Spleen (tissue), 11 donors: ENCODE measurements around the gene GRID2. TPM values are rescaled to one million over a fixed set of nuclear protein-coding genes. Genes with fewer than 3 reads are reported as not detected.
"Not testable (repeated sequence)": the region's sequence is repeated elsewhere in the genome, so short reads cannot be mapped to it uniquely, and the experiment has no call there.

Source experiments
- DNase-seq: peaks from one replicate; pipeline ENCODE4 v3.0.0-alpha.2; 2020
- H3K27ac ChIP-seq, 8 donors: fragments of 200-600 bp; sonication (generic) in 7 of 8; 1 replicate in 4 of 8; 2 replicates in 4 of 8; pipeline versions ENCODE4 v1.5.0 to v1.8.0; 2016 to 2021; ENCODE audit warnings: inconsistent platforms in 4 of 8, mild to moderate bottlenecking in 4 of 8, moderate library complexity in 1 of 8
- H3K27me3 ChIP-seq, 7 donors: fragments of 200-600 bp; sonication (generic) in 6 of 7; replicated peaks in 1 of 7; 1 replicate in 4 of 7; 2 replicates in 3 of 7; pipeline versions ENCODE4 v1.5.0 to v1.8.0; 2016 to 2021; ENCODE audit warnings: inconsistent platforms in 3 of 7, mild to moderate bottlenecking in 1 of 7
- H3K36me3 ChIP-seq, 6 donors: fragments of 200-600 bp; sonication (generic) in 5 of 6; 1 replicate in 4 of 6; 2 replicates in 2 of 6; pipeline versions ENCODE4 v1.5.0 to v1.8.0; 2016 to 2021; ENCODE audit warnings: inconsistent platforms in 2 of 6
- H3K4me1 ChIP-seq, 6 donors: fragments of 200-600 bp; sonication (generic) in 5 of 6; 1 replicate in 3 of 6; 2 replicates in 3 of 6; pipeline versions ENCODE4 v1.5.0 to v1.8.0; 2016 to 2021; ENCODE audit warnings: inconsistent platforms in 3 of 6
- H3K4me3 ChIP-seq, 8 donors: fragments of 200-600 bp; sonication (generic) in 7 of 8; 1 replicate in 4 of 8; 2 replicates in 4 of 8; pipeline versions ENCODE4 v1.5.0 to v1.8.0; 2016 to 2021; ENCODE audit warnings: inconsistent platforms in 4 of 8, mild to moderate bottlenecking in 4 of 8, moderate library complexity in 2 of 8
- H3K9me3 ChIP-seq, 8 donors: fragments of 200-600 bp; sonication (generic) in 7 of 8; 1 replicate in 4 of 8; 2 replicates in 4 of 8; pipeline versions ENCODE4 v1.5.0 to v1.8.0; 2016 to 2021; ENCODE audit warnings: inconsistent platforms in 4 of 8
- CTCF ChIP-seq, 11 experiments: fragments of 200-600 bp in 7 of 11; fragments of 450-650 bp in 4 of 11; sonication (generic) in 4 of 11; IDR thresholded peaks in 8 of 11; conservative IDR thresholded peaks in 3 of 11; 1 replicate in 7 of 11; 2 replicates in 4 of 11; pipeline versions ENCODE4 v1.4.0 to v1.8.0; 2016 to 2021; ENCODE audit warnings: antibody characterized with exemption in 11 of 11, inconsistent platforms in 4 of 11, mild to moderate bottlenecking in 1 of 11
- POLR2A ChIP-seq, 3 donors: fragments of 450-650 bp; IDR thresholded peaks; one replicate each; pipeline ENCODE4 v1.5.1; 2017; ENCODE audit warnings: antibody characterized with exemption in 3 of 3, mild to moderate bottlenecking in 1 of 3
- POLR2AphosphoS5 ChIP-seq, 3 donors: sonication (generic); formaldehyde crosslinking; IDR thresholded peaks; one replicate each; pipeline ENCODE4 v1.5.1; 2017; ENCODE audit warnings: antibody characterized with exemption in 3 of 3
- WGBS, 5 donors: extraction: QIAGEN DNeasy Blood & Tissue Kit in 3 of 5; methylation state at CpG; one replicate each; pipeline versions ENCODE4 v1.1.5 to v1.1.7; 2013 to 2018; 5-methylcytosine and 5-hydroxymethylcytosine counted together
- intact Hi-C: fragments of 100-400 bp; cut with DNase I; formaldehyde crosslinking; loops from one replicate; pipeline ENCODE4 v1.15.0; 2023; ENCODE audit warnings: low total_unique reads
- polyA plus RNA-seq, 3 donors: library from polyadenylated mRNA; stranded (reverse); fragments of 200-250 nt; gene quantifications; one replicate each; pipeline ENCODE4 v1.2.1, GENCODE V29; 2013
- total RNA-seq, 7 donors: library from RNA; depleted of rRNA in 3 of 7; stranded (reverse); fragments of >200 nt in 3 of 7; fragmentation: NEBNext Ultra II Directional in 4 of 7; extraction: Animal tissue kit (Norgen Biotek cat#: 25700) in 4 of 7; gene quantifications; one replicate each; pipeline versions ENCODE4 v1.1.0 to v1.2.1, GENCODE V29; 2016 to 2021
- donor health status: healthy with polysubstance abuse.
- donor health status: DM: no; HTN: no; CAD: no; lungs with moderate emphysema.
- donor health status: DM: no; HTN: no; CAD: no.
- donor health status: Bipolar disorder and iron deficiency.
- donor health status: healthy.
- donor health status: DM: no; HTN: no; CAD: no.
- donor health status: DM: yes; HTN: yes; CAD: no.

GRID2 gene
- total and polyA plus RNA-seq, 10 donors: 0.03 to 0.92 (median 0.22) TPM; not detected in 4

GRCh38 chr4:92268642-92269041, 35.1 kb upstream of the GRID2 start:
- H3K36me3 ChIP-seq: no peaks in the 10 kb centered on the region
- H3K27ac ChIP-seq: no peak overlapping the region
- TF ChIP-seq CTCF (IDR thresholded peaks at IDR 0.05 in 8 of 11, conservative IDR thresholded peaks at IDR 0.05 in 3 of 11) (no peak), POLR2A (IDR thresholded peaks at IDR 0.05) (no peak), POLR2AphosphoS5 (IDR thresholded peaks at IDR 0.05) (no peak)
- no peak overlapping the region for H3K4me3 ChIP-seq
- no peaks in the 10 kb centered on the region for H3K9me3 ChIP-seq
- no peaks in the 10 kb centered on the region for H3K27me3 ChIP-seq
- intact Hi-C loops: no loop called here
- WGBS, 5 donors: 89 to 96% (median 93%) methylated on average over 4 of the region's 4 CpGs
- no peak for DNase-seq
- no peaks in the 10 kb centered on the region for H3K4me1 ChIP-seq

- no peak for DNase-seq
- H3K27ac ChIP-seq: no peak overlapping the region
- TF ChIP-seq POLR2AphosphoS5 (IDR thresholded peaks at IDR 0.05) (no peak), CTCF (IDR thresholded peaks at IDR 0.05 in 8 of 11, conservative IDR thresholded peaks at IDR 0.05 in 3 of 11) (no peak), POLR2A (IDR thresholded peaks at IDR 0.05) (no peak)
- WGBS, 5 donors: 73 to 93% (median 80%) methylated on average over 2 of the region's 2 CpGs
- no peak overlapping the region for H3K4me3 ChIP-seq
- intact Hi-C loops: no loop called here
- no peaks in the 10 kb centered on the region for H3K27me3 ChIP-seq
- H3K9me3 ChIP-seq: no peaks in the 10 kb centered on the region
- H3K36me3 ChIP-seq: no peaks in the 10 kb centered on the region
- no peaks in the 10 kb centered on the region for H3K4me1 ChIP-seq
Measured at GRCh38 chr4:92270908-92271307, 32.9 kb upstream of the GRID2 start.

- H3K27ac ChIP-seq, H3K36me3 ChIP-seq, H3K27me3 ChIP-seq, H3K9me3 ChIP-seq, H3K4me1 ChIP-seq, H3K4me3 ChIP-seq, intact Hi-C loops, DNase-seq: not testable (repeated sequence)
- WGBS, 5 donors: 78 to 92% (median 86%) methylated on average over 3 to 4 of the region's 4 CpGs
Measured at GRCh38 chr4:92271551-92271950, 32.2 kb upstream of the GRID2 start.

- H3K9me3 ChIP-seq, H3K4me3 ChIP-seq, H3K4me1 ChIP-seq, H3K27me3 ChIP-seq, DNase-seq, intact Hi-C loops, H3K36me3 ChIP-seq, H3K27ac ChIP-seq: not testable (repeated sequence)
- WGBS, 5 donors: 86 to 95% (median 89%) methylated on average over 8 of the region's 8 CpGs
Measured at GRCh38 chr4:92277057-92277881, 26.5 kb upstream of the GRID2 start.

- Histone ChIP-seq H3K4me3 (no peak overlapping the region), H3K27me3 (no peaks in the 10 kb centered on the region), H3K27ac (no peak overlapping the region), H3K9me3 (no peaks in the 10 kb centered on the region), H3K36me3 (no peaks in the 10 kb centered on the region), H3K4me1 (no peaks in the 10 kb centered on the region)
- 82 to 96% (median 91%) methylated on average over 1 of the region's 1 CpG for WGBS, 5 donors
- no peak for DNase-seq
- intact Hi-C loops: no loop called here
- no peak for TF ChIP-seq CTCF (IDR thresholded peaks at IDR 0.05 in 8 of 11, conservative IDR thresholded peaks at IDR 0.05 in 3 of 11)
- TF ChIP-seq POLR2A (IDR thresholded peaks at IDR 0.05): no peak
- TF ChIP-seq POLR2AphosphoS5 (IDR thresholded peaks at IDR 0.05): no peak
Measured at GRCh38 chr4:92279296-92279695, 24.5 kb upstream of the GRID2 start.
